Epithelial cell of proximal tubule (primary cell): ENCODE results near the gene GPR3. TPM values are rescaled to one million over a fixed set of nuclear protein-coding genes. Genes with fewer than 3 reads are reported as not detected.
A peak's percentile ranks its signal among the peaks of the same experiment; 100 is the strongest.

Experiments used
- DNase-seq: peaks from one replicate; pipeline ENCODE4 v3.0.0-alpha.2; 2011; ENCODE audit warnings: low read depth
- H3K4me3 ChIP-seq: 2 replicates; pipeline ENCODE4 v1.5.1; 2011; ENCODE audit warnings: low read depth, mild to moderate bottlenecking, low read length
- CTCF ChIP-seq: conservative IDR thresholded peaks from 2 replicates; pipeline ENCODE4 v1.5.1; 2012; ENCODE audit warnings: low read depth, mild to moderate bottlenecking, low read length
- total RNA-seq: library from RNA; depleted of rRNA; stranded (reverse); fragments of >200 nt; gene quantifications from 2 replicates; pipeline ENCODE4 v1.2.3, GENCODE V29; 2015

The GPR3 gene
- total RNA-seq, 1 donor from 2014 or later: 3.0 TPM

GRCh38 chr1:27410709-27411108, 18.3 kb downstream of the GPR3 start:
- H3K4me3 ChIP-seq: no peak overlapping the region
- TF ChIP-seq CTCF: no peak
- DNase-seq: no peak

DNA sequence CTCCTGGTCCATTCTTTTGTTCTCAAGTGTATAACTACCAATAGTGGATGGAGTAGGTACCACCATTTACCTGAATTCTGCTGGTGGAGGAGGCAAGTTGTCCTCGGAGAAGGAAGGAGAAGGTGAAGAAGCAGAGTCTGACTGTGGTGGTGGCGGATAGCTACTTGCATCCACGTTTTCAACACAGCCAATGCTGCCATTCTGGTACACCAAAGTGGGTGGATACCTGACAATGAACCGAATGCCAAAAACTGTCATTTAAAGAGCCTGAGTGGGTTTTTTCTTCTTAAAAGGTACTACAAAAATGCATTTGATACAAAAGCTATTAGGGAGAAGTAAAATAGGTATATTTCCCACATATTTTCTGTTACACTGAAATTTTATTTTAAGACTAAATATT, 20.1 kb downstream of the GPR3 start:
- no peak for TF ChIP-seq CTCF

DNA sequence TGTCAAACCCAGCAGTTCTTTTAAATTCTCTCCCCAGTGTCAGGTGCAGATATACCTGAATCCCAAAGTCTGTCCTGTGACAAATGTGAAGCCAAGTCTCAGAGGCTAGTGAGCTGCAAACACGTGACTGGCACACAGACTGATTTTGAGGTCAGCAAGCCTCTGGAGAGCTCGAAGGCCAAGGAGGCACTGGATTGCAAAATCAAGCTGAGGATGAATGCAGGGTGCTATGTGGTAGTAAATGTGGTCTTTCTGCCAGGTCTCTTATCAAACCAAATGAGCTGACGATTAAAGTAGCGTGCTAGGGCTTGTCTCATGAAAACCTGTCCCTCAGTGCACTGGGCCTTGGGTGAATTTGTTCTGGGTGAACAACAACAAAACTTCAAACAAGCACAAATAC, 20.6 kb downstream of the GPR3 start:
- no peak for DNase-seq
- H3K4me3 ChIP-seq: no peak overlapping the region
- TF ChIP-seq CTCF: no peak

More for the DNA sequence above, 20.1 kb downstream of the GPR3 start:
- H3K4me3 ChIP-seq: no peak overlapping the region
- no peak for DNase-seq

DNA sequence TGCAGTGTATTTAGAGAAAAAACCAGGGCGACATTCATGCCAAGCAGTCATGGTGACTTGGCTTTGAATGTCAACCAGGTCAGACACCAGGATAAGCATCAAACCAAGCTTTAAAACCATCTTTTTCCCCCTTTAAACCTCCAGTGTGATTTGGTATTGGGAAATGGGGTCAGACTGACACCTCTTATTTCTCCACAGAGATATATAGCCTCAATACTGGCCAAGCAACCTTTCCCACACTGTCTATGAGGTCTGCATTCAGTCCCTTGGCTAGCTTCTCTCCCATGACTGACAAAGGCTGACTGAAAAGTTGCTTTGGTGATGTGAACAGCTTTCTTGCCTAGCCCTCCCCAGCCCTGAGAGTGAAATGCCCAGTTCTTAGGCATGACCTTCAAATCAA, 21.7 kb downstream of the GPR3 start:
- no peak for TF ChIP-seq CTCF
- no peak for DNase-seq
- H3K4me3 ChIP-seq: no peak overlapping the region

DNA sequence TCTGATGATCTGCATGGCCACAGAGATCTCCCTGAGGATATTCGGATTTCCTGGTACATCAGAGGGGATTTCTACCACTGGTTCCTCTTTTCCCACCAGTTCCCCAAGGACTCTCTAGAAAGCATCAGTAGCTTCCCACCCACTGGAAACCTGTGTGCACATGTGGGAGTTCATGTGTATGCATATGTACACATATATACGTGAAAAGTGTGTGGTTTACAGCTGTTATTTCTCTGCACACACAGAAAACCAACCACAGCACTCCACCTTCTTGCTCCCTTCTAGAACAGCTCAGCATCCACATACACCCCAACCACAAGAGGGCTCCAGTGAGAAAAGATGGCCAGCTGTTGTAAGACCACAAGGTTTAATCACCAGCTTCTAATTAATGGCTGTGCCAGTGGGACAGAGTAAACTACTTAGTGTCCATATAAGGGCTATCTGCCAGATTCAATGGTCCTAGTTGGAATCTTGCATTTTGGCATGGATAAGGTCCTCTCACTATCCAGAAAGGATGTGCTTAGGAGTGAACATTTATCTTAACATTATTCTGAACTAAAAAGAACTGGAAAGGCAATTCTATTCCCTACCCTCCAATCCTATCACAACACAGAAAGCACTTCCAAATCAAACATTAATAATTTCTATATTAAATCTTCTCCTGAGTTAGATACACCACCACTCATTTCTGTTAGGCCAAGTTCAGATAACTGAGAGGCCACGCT, 24.1 kb downstream of the GPR3 start:
- no peak overlapping the region for H3K4me3 ChIP-seq
- peak; percentile 92 for TF ChIP-seq CTCF
- no peak for DNase-seq

DNA sequence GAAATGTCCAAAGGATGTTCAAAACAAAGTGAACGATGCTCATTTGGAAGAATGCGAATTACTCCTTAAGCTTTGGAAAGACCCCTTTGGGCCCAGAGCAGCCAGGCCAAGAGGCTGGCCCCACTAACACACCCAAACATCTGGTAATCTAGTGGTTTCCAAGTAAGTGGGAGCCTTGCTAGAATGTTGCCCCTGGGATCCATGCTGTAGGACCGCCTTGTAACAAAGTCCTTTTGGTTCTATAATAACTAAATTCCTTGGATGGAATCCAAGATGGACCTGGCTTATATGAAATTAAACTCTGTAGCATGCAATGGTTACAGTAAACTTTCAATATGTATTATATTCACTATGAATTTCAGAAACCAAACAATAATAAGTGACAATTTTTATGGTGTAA, 25.3 kb downstream of the GPR3 start:
- no peak for TF ChIP-seq CTCF
- H3K4me3 ChIP-seq: no peak overlapping the region
- DNase-seq: no peak
